GM21529 (cell line): ENCODE results near the gene CLDN14.

Source experiments
- ATAC-seq: cut with Tn5 transposase; IDR thresholded peaks from one replicate; pipeline ENCODE4 v1.9.1; 2021; ENCODE audit not compliant: unreplicated experiment

Gene CLDN14

GRCh38 chr21:36473203-36473602 lies 6.7 kb downstream of the CLDN14 start:
- ATAC-seq = no peak

- ATAC-seq = no peak
These were observed 7.5 kb downstream of the CLDN14 start for GRCh38 chr21:36472377-36472776.

- no peak for ATAC-seq
These were observed 8.6 kb downstream of the CLDN14 start for GRCh38 chr21:36471254-36471723.

GRCh38 chr21:36470294-36470693 lies 9.6 kb downstream of the CLDN14 start:
- no peak for ATAC-seq

- no peak for ATAC-seq
These were observed 13.8 kb downstream of the CLDN14 start for GRCh38 chr21:36466061-36466511.

- no peak for ATAC-seq
These were observed 14.4 kb downstream of the CLDN14 start for GRCh38 chr21:36465478-36465877.

- no peak for ATAC-seq
These were observed 15.3 kb downstream of the CLDN14 start for GRCh38 chr21:36464590-36464989.

GRCh38 chr21:36463991-36464390 lies 15.9 kb downstream of the CLDN14 start:
- no peak for ATAC-seq

GRCh38 chr21:36463204-36463603 lies 16.7 kb downstream of the CLDN14 start:
- ATAC-seq = no peak

- ATAC-seq = no peak
These were observed 17.9 kb downstream of the CLDN14 start for GRCh38 chr21:36461918-36462486.

GRCh38 chr21:36461277-36461917 lies 18.5 kb downstream of the CLDN14 start:
- ATAC-seq = no peak

GRCh38 chr21:36460866-36461265 lies 19.1 kb downstream of the CLDN14 start:
- ATAC-seq = no peak

- no peak for ATAC-seq
These were observed 20.8 kb downstream of the CLDN14 start for GRCh38 chr21:36459098-36459497.

- no peak for ATAC-seq
These were observed 23.1 kb downstream of the CLDN14 start for GRCh38 chr21:36456729-36457414.

GRCh38 chr21:36454706-36455105 lies 25.2 kb downstream of the CLDN14 start:
- no peak for ATAC-seq

- no peak for ATAC-seq
These were observed 25.8 kb downstream of the CLDN14 start for GRCh38 chr21:36454093-36454531.

- ATAC-seq = no peak
These were observed 27.6 kb downstream of the CLDN14 start for GRCh38 chr21:36452281-36452825.

- ATAC-seq = no peak
These were observed 28.4 kb downstream of the CLDN14 start for GRCh38 chr21:36451506-36451905.

GRCh38 chr21:36450511-36450910 lies 29.4 kb downstream of the CLDN14 start:
- no peak for ATAC-seq

- ATAC-seq = no peak
These were observed 33.6 kb downstream of the CLDN14 start for GRCh38 chr21:36446301-36446700.

GRCh38 chr21:36441715-36442114 lies 38.2 kb downstream of the CLDN14 start:
- no peak for ATAC-seq

- ATAC-seq = no peak
These were observed 42.2 kb downstream of the CLDN14 start for GRCh38 chr21:36437745-36438128.
